Vagina (tissue), 2 donors: ENCODE measurements around the gene KRT26. TPM values are rescaled to one million over a fixed set of nuclear protein-coding genes. Genes with fewer than 3 reads are reported as not detected.
A peak's percentile ranks its signal among the peaks of the same experiment; 100 is the strongest.

Experiments
- DNase-seq, 2 donors: peaks; one replicate each; pipeline ENCODE4 v3.0.0-alpha.2; 2017; ENCODE audit errors: extremely low spot score in 2 of 2
- H3K27ac ChIP-seq: fragments of 200-600 bp; sonication (generic); one replicate; pipeline ENCODE4 v1.5.1; 2019
- H3K27me3 ChIP-seq: fragments of 200-600 bp; sonication (generic); one replicate; pipeline ENCODE4 v1.5.1; 2019
- H3K36me3 ChIP-seq, 2 donors: fragments of 200-600 bp; sonication (generic); one replicate each; pipeline ENCODE4 v1.5.1; 2017 to 2019
- H3K4me1 ChIP-seq: fragments of 200-600 bp; sonication (generic); one replicate; pipeline ENCODE4 v1.5.1; 2019
- H3K4me3 ChIP-seq, 2 donors: fragments of 200-600 bp; sonication (generic); 1 replicate in 1 of 2; 2 replicates in 1 of 2; pipeline ENCODE4 v1.5.1; 2016 to 2019
- H3K9me3 ChIP-seq: fragments of 200-600 bp; sonication (generic); one replicate; pipeline ENCODE4 v1.5.1; 2019
- POLR2A ChIP-seq, 2 donors: fragments of 450-650 bp; IDR thresholded peaks; one replicate each; pipeline ENCODE4 v1.6.1; 2017; ENCODE audit warnings: antibody characterized with exemption in 2 of 2, mild to moderate bottlenecking in 2 of 2, moderate library complexity in 2 of 2
- POLR2AphosphoS5 ChIP-seq, 2 donors: sonication (generic); formaldehyde crosslinking; IDR thresholded peaks; one replicate each; pipeline ENCODE4 v1.9.0; 2017; ENCODE audit warnings: antibody characterized with exemption in 2 of 2, mild to moderate bottlenecking in 2 of 2, low read depth in 1 of 2; ENCODE audit not compliant: insufficient read depth in 1 of 2
- intact Hi-C: fragments of 100-400 bp; cut with DNase I; formaldehyde crosslinking; loops from one replicate; pipeline ENCODE4 v1.15.1; 2023
- total RNA-seq: library from RNA; depleted of rRNA; stranded (reverse); fragments of >200 nt; gene quantifications from one replicate; pipeline ENCODE4 v1.2.3, GENCODE V29; 2016
- TF ChIP-seq, protein P1 (sequence below), 3 experiments: fragments of 450-650 bp in 2 of 3; fragments of 200-600 bp in 1 of 3; sonication (generic) in 1 of 3; IDR thresholded peaks; one replicate each; pipeline ENCODE4 v1.5.1; 2017 to 2019; ENCODE audit warnings: antibody characterized with exemption in 3 of 3, mild to moderate bottlenecking in 2 of 3, moderate library complexity in 2 of 3

Gene KRT26
- total RNA-seq, 1 donor from 2014 or later: not detected

DNA sequence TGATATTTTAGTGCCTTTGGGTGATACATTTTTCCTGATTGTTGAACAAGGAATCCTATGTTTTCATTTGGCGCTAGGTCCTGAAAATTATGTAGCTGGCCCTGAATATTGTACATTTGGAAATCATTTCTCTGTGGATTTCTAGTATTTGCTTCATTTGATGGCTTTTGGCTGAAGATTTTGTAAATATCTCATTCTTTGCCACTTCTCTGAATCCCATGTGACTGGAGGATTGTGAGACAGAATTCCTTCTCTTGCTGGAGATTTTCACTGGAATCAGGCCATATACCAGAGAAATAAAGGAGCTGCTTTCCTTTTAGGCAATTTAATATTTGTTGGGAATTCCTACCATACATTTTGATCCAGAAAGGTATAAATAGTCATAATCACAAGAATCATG lies 19.1 kb upstream of the KRT26 start:
- DNase-seq: no peak
- intact Hi-C loops: loop anchor here (10.0 kb wide), 1 partner anchor 176 kb away; no protein-coding TSS in a partner anchor

DNA sequence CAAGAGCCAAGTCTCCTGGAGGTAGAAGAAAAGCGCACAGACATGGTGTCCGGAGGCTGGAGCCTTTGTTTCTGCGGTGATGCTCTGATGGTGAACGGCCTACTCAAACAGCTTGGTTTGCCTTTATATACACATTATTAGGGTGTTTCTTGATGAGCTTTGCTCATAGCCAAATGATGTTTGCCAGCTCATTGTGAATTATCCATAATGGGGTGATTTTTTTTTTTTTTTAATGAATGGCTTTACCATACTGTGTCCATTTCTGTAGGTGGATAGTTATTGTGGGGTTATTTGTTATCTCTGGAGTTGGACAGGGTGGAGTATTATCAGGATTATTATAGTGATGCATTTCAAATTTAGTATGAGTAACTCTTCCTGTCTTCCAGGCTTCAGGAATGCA lies 10.4 kb upstream of the KRT26 start, which contains the start of gene KRT27:
Gene KRT27, minus strand, starts transcription at position 101 of the 400 bp plus-strand sequence. Its CDS starts 57 bp downstream, at position 44.
- no peak for DNase-seq
- intact Hi-C loops: no loop called here
- H3K27me3 ChIP-seq: no peaks in the 10 kb centered on the region

More for the DNA sequence above, 19.1 kb upstream of the KRT26 start:
- H3K4me3 ChIP-seq: no peak overlapping the region
- H3K27ac ChIP-seq: no peak overlapping the region
- no peaks in the 10 kb centered on the region for H3K27me3 ChIP-seq
- no peaks in the 10 kb centered on the region for H3K4me1 ChIP-seq
- H3K9me3 ChIP-seq: no peaks in the 10 kb centered on the region
- TF ChIP-seq, protein P1, sequence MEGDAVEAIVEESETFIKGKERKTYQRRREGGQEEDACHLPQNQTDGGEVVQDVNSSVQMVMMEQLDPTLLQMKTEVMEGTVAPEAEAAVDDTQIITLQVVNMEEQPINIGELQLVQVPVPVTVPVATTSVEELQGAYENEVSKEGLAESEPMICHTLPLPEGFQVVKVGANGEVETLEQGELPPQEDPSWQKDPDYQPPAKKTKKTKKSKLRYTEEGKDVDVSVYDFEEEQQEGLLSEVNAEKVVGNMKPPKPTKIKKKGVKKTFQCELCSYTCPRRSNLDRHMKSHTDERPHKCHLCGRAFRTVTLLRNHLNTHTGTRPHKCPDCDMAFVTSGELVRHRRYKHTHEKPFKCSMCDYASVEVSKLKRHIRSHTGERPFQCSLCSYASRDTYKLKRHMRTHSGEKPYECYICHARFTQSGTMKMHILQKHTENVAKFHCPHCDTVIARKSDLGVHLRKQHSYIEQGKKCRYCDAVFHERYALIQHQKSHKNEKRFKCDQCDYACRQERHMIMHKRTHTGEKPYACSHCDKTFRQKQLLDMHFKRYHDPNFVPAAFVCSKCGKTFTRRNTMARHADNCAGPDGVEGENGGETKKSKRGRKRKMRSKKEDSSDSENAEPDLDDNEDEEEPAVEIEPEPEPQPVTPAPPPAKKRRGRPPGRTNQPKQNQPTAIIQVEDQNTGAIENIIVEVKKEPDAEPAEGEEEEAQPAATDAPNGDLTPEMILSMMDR (IDR thresholded peaks at IDR 0.05): no peak
- TF ChIP-seq POLR2A (IDR thresholded peaks at IDR 0.05): no peak
- TF ChIP-seq POLR2AphosphoS5 (IDR thresholded peaks at IDR 0.05; ENCODE audit: insufficient read depth in 1 of 2, low read depth in 1 of 2): no peak
- no peaks in the 10 kb centered on the region for H3K36me3 ChIP-seq

DNA sequence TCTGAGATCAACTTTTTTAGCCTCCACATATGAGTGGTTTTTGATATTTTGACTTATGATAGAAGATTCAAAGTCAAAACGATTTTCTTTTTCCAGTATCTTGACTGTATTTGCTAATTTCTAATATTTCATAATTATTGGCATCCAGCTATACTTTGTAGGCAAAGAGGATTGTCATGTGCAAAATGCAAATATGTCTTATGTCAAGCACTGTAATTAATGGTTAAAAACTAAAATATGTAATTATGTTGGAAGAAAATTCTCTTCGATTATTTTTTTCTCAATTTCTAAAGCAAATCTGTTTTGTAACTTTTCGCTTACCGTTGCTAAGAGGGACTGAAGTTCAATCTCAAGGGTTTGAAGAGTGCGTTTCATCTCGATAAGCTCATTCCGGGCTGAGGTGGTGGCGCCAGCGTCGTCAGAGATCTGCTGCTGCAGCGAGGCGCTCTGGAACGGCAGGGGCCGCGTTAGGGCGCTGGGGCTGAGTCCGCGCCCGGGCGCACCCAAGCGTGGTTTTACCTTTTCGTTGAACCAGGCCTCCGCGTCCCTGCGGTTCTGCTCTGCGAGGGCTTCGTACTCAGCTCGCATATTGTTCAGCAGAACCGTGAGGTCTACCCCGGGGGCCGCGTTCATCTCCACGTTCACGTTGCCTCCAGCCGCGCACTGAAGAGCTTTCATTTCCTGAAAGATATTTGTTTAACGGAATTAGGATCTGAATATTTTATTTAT lies 7.3 kb upstream of the KRT26 start:
- no peaks in the 10 kb centered on the region for H3K4me1 ChIP-seq
- intact Hi-C loops: no loop called here
- no peaks in the 10 kb centered on the region for H3K36me3 ChIP-seq
- no peak for DNase-seq
- no peaks in the 10 kb centered on the region for H3K27me3 ChIP-seq
- TF ChIP-seq POLR2A (IDR thresholded peaks at IDR 0.05) (no peak), POLR2AphosphoS5 (IDR thresholded peaks at IDR 0.05; ENCODE audit: insufficient read depth in 1 of 2, low read depth in 1 of 2) (no peak)
- TF ChIP-seq, protein P1 (IDR thresholded peaks at IDR 0.05): no peak
- H3K27ac ChIP-seq: no peak overlapping the region
- H3K4me3 ChIP-seq: peak overlapping the region in 1 of 2 donors; percentile 20
- no peaks in the 10 kb centered on the region for H3K9me3 ChIP-seq

More for the DNA sequence above, 10.4 kb upstream of the KRT26 start, which contains the start of gene KRT27:
- Histone ChIP-seq H3K36me3 (no peaks in the 10 kb centered on the region), H3K27ac (no peak within 1 kb of the TSS), H3K4me1 (no peaks in the 10 kb centered on the region), H3K9me3 (no peaks in the 10 kb centered on the region), H3K4me3 (no peak within 1 kb of the TSS)
- TF ChIP-seq, protein P1 (IDR thresholded peaks at IDR 0.05): no peak
- TF ChIP-seq POLR2A (IDR thresholded peaks at IDR 0.05) (no peak), POLR2AphosphoS5 (IDR thresholded peaks at IDR 0.05; ENCODE audit: insufficient read depth in 1 of 2, low read depth in 1 of 2) (no peak)

DNA sequence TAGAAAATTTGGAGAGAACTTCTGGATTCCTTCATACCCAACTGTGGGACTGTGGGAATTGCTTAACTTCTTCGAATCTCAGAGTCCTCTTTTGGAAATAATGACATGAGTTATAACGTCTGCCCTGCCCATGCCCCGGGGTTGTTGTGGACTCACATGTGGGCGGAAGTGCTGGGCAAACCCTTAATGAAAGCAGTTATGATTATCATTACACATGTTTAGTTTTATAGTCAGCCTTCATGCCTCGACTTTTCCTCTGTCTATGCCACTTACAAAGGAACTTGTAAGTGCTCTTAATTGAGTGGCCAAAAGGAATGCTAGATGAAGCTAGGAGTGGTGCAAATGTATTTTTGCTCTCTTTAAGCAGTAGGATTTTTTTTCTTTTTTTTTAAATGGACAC lies 6.5 kb upstream of the KRT26 start:
- Histone ChIP-seq H3K9me3 (no peaks in the 10 kb centered on the region), H3K27ac (no peak overlapping the region), H3K27me3 (no peaks in the 10 kb centered on the region), H3K36me3 (no peaks in the 10 kb centered on the region), H3K4me3 (no peak overlapping the region), H3K4me1 (no peaks in the 10 kb centered on the region)
- TF ChIP-seq POLR2AphosphoS5 (IDR thresholded peaks at IDR 0.05; ENCODE audit: insufficient read depth in 1 of 2, low read depth in 1 of 2) (no peak), POLR2A (IDR thresholded peaks at IDR 0.05) (no peak)
- TF ChIP-seq, protein P1 (IDR thresholded peaks at IDR 0.05): no peak
- no peak for DNase-seq
- intact Hi-C loops: no loop called here

DNA sequence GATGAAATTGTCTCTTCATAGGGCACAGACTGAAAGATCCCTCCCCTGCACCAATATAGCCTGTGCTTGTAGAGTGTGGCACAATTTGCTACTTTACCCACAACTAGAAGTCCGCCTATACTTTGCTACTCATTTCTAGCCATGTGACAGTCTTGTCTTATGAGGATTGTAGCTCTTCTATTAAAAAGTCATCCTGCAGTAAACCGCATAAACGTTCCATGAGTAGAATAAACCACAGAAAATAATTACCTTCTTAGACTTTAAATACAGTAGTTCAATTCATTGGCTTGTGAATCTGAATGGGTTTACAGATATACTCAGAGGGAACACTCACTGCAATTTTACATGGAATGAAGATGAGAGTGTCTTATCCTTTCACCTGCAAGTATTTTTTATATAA lies 6.0 kb upstream of the KRT26 start:
- H3K27me3 ChIP-seq: no peaks in the 10 kb centered on the region
- TF ChIP-seq, protein P1 (IDR thresholded peaks at IDR 0.05): no peak
- TF ChIP-seq POLR2AphosphoS5 (IDR thresholded peaks at IDR 0.05; ENCODE audit: insufficient read depth in 1 of 2, low read depth in 1 of 2) (no peak), POLR2A (IDR thresholded peaks at IDR 0.05) (no peak)
- DNase-seq: no peak
- no peaks in the 10 kb centered on the region for H3K36me3 ChIP-seq
- H3K9me3 ChIP-seq: no peaks in the 10 kb centered on the region
- no peak overlapping the region for H3K4me3 ChIP-seq
- H3K27ac ChIP-seq: no peak overlapping the region
- H3K4me1 ChIP-seq: no peaks in the 10 kb centered on the region
- intact Hi-C loops: no loop called here
